GM18861 (cell line): ENCODE measurements around the gene PSMD13.

Experiments
- ATAC-seq: cut with Tn5 transposase; IDR thresholded peaks from one replicate; pipeline ENCODE4 v1.9.1; 2021; ENCODE audit not compliant: unreplicated experiment

Gene PSMD13

DNA sequence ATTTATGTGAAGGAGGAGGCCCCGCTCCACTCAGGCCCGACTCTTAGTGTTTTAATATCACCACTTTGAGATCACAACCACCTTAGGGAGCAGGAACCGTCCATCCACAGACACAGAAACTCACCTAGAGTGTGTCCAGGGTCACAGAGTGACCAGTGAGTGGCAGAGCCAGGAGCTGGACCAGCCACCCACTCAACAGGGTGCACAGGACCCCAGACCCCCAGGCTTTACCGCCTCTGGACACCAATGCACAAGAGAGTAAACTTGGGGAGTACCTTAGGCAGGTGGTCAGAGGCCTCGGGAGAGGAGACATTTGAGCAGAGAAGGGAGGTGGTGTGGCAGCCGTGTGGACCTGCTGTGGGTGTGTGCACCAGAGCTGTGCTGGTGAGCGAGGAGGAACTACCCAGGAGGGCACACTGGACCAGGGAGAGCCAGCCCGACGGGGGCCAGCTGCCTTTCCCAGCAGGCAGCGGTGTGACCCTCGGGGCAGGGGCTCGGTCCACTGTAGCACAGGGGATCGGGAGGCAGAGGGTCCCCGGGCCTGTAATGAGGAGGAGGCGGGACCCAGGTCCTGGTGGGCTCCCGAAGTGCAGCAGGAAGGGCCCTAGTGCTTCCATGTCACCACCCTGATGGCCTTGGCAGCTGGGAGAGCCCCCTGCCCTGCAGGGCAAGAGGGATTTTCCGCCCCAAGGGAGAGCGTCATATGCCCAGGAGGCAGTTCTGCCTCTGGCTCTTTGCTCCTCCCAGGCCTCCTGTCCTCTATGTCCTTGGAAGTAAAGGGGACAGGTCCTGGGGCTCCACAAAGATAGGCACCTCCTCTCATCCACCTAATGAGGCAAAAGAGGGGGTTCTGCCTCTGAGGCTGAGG lies 33.9 kb downstream of the PSMD13 start:
- no peak for ATAC-seq

GRCh38 chr11:271319-271715 lies 34.5 kb downstream of the PSMD13 start:
- ATAC-seq, result no peak

DNA sequence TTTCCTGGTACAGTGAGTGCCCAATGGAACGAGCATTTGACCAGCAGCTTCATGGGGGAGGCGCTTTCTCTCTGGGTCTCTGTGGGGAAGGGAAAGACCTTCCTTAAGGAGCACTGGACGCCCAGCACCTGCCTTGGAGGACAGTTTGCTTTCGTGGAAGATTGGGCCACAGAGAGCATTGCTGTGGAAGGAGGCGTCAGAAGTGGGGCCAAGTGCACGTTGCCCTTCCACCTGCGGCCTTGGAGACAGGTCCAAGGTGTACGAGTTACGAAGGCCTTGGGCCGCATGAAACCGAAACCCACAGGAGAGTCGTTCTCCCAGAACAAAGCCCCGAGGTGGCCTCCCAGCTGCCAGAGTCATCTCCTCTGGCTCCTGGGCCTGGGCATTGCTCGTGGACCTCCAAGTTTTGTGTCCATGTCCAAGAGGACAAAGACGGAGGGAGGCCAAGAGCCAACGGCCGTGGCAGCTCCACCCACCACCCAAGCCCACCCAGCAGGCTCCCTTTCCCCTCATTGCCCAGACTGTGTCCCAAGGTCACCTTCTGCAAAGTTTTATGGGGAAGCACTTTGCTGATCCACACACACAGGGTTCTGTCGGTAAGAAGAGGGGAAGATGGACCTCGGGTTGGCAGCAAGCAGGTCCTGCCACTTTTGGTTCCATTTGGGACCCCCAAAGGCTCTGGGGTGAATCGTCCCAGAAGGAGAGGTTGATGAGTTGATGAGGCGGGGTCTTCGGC lies 35.6 kb downstream of the PSMD13 start:
- no peak for ATAC-seq

DNA sequence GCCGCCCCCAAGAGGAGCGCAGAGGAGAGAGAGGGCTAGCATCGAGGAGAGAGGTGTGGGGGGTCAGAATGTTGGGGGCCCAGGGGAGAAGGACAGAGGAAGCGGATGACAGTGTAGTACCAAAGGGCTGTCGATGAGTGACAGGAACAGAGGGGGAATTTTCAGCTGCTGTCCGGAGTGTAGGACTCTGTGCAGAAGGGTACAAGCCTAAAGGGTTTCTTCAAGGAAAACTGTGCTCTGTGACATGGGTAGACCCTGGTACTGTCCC lies 36.1 kb downstream of the PSMD13 start:
- ATAC-seq, result no peak

GRCh38 chr11:276219-276618 lies 39.4 kb downstream of the PSMD13 start:
- ATAC-seq, result no peak

DNA sequence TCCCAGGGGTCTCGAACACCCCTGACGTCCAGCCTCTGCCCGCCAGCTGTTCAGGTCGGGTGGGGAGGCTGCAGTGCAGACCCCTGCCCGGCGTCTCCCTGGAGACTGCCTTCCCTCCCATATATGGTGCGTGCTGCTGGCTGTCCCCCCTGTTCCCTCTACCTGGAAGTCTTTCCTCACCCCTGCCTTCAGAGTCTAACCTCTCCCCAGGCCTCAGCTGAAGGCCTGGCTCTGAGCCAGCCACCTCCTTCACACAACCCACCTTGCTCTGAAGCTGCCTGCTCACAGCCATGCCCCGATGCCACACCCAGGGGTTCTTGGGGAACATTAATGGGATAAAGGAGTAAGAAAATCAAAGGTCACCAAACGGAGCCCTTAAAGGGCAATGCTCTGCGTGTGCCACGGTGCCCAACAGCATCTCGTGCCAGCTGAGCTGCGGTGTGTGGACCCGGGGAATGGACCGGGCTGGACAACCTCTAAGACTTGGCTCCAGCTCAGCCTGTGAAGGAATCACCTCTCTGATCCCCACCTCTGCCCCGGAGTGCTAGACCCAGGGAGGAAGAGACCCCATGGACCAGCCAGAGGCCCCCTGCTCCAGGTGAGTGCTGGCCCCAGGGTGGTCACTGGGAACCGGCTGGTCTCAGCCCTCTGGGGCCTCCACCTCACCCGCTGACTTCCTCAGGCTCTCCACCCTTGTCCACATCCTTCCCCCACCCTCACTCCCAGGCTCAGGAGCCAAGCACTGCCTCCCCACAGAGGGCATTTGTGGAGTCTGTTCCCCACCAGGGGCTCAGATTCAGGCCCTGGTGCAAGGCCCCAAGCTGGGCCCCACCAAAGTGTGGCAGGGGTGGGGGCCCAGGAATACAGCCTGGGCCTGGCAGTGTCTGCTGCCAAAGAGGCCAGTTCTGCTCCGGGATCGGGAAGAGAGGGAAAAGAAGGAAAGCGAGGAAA lies 41.5 kb downstream of the PSMD13 start, which contains the start of gene NLRP6:
Gene NLRP6 (plus strand): TSS at position 407 of the 951 bp plus-strand sequence. CDS start 163 bp downstream, at position 570.
- ATAC-seq, result no peak

DNA sequence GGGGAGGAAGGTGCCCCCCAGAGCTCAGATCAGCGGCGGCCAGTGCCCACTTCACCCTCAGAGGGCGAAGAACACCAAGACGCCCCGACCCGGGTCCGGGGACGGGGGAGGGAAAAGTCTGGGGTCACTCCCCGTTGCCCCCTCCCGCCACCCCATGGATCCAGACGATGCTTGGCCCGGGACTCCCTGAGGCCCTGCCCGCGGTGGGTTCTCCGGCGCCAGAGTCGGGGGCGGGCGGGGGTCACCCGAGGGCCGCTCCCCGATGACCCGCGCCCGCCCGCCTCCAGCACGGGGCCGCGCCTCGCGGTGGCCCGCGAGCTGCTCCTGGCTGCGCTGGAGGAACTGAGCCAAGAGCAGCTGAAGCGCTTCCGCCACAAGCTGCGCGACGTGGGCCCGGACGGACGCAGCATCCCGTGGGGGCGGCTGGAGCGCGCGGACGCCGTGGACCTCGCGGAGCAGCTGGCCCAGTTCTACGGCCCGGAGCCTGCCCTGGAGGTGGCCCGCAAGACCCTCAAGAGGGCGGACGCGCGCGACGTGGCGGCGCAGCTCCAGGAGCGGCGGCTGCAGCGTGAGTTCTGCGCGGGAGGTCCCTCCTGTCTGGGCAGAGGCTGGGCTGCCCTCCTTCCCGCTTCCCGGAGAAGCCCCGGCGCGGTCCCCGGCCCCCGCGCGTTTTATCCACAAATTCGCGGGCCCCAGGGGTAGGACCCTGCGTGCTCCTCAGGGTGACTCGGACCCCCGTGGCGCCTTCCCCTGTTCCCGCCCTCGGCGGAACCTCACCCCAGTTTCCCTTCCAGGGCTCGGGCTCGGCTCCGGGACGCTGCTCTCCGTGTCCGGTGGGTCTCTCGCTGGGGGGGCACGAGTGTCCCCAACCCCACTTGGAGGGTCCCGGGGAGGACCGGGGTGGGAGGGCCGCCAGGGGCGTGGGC lies 42.5 kb downstream of the PSMD13 start:
- no peak for ATAC-seq

DNA sequence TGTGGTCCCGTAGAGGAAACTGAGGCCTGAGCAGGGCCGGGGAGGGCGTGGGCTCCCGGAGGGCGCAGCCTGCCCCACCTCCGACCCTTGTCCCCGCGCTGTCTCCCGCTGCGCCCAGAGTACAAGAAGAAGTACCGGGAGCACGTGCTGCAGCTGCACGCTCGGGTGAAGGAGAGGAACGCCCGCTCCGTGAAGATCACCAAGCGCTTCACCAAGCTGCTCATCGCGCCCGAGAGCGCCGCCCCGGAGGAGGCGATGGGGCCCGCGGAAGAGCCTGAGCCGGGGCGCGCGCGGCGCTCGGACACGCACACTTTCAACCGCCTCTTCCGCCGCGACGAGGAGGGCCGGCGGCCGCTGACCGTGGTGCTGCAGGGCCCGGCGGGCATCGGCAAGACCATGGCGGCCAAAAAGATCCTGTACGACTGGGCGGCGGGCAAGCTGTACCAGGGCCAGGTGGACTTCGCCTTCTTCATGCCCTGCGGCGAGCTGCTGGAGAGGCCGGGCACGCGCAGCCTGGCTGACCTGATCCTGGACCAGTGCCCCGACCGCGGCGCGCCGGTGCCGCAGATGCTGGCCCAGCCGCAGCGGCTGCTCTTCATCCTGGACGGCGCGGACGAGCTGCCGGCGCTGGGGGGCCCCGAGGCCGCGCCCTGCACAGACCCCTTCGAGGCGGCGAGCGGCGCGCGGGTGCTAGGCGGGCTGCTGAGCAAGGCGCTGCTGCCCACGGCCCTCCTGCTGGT lies 43.4 kb downstream of the PSMD13 start:
- ATAC-seq, result no peak

DNA sequence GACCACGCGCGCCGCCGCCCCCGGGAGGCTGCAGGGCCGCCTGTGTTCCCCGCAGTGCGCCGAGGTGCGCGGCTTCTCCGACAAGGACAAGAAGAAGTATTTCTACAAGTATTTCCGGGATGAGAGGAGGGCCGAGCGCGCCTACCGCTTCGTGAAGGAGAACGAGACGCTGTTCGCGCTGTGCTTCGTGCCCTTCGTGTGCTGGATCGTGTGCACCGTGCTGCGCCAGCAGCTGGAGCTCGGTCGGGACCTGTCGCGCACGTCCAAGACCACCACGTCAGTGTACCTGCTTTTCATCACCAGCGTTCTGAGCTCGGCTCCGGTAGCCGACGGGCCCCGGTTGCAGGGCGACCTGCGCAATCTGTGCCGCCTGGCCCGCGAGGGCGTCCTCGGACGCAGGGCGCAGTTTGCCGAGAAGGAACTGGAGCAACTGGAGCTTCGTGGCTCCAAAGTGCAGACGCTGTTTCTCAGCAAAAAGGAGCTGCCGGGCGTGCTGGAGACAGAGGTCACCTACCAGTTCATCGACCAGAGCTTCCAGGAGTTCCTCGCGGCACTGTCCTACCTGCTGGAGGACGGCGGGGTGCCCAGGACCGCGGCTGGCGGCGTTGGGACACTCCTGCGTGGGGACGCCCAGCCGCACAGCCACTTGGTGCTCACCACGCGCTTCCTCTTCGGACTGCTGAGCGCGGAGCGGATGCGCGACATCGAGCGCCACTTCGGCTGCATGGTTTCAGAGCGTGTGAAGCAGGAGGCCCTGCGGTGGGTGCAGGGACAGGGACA lies 44.1 kb downstream of the PSMD13 start:
- no peak for ATAC-seq

- no peak for ATAC-seq
Measured at GRCh38 chr11:281486-282161, 44.8 kb downstream of the PSMD13 start.

DNA sequence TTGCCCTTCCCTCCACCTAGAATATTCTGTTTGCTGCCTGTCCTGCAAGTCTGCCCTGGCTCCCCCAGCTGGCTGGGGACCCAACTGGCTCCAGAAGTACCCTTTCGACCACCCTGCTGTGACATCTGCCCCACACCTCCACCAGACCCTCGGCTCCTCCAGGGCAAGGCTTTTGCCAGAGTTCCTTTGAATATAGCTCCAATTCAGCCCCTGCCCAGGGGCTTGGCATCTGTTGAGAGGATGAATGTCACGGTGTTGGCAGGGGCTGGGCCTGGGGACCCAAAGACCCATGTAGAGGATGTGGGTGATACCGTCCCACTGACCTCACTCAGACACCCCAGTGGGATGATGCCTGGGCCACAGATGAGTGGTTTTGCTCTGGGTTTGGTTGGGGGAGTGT lies 45.4 kb downstream of the PSMD13 start:
- ATAC-seq, result no peak

- no peak for ATAC-seq
Measured at GRCh38 chr11:282630-283360, 46.0 kb downstream of the PSMD13 start.

DNA sequence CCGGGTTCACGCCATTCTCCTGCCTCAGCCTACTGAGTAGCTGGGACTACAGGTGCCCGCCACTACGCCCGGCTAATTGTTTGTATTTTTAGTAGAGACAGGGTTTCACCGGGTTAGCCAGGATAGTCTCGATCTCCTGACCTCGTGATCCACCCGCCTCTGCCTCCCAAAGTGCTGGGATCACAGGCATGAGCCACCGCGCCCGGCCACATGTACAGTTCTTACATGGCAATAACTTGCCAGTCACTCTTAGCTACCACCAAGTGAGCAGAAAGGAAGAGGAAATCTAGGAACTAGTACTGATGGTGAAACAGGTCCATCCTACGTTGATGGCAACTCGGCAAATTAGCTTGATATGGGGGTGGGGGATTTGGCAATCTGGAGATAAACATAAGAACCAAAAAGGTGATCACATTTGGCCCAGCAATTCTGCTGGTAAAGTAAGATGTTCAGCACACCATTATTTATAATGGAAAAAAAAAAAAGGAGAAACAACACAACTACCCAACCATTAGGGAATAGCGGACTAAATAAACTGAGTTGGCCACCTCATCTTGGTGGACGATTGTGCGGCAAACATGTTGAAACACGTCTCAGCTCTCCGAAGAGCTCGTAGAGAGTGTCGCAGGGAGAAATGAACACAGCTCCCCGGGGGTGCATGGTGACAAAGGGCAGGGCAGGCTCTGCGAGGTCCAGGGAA lies 46.8 kb downstream of the PSMD13 start:
- no peak for ATAC-seq

- ATAC-seq, result no peak
Measured at GRCh38 chr11:284105-285020, 47.6 kb downstream of the PSMD13 start.

DNA sequence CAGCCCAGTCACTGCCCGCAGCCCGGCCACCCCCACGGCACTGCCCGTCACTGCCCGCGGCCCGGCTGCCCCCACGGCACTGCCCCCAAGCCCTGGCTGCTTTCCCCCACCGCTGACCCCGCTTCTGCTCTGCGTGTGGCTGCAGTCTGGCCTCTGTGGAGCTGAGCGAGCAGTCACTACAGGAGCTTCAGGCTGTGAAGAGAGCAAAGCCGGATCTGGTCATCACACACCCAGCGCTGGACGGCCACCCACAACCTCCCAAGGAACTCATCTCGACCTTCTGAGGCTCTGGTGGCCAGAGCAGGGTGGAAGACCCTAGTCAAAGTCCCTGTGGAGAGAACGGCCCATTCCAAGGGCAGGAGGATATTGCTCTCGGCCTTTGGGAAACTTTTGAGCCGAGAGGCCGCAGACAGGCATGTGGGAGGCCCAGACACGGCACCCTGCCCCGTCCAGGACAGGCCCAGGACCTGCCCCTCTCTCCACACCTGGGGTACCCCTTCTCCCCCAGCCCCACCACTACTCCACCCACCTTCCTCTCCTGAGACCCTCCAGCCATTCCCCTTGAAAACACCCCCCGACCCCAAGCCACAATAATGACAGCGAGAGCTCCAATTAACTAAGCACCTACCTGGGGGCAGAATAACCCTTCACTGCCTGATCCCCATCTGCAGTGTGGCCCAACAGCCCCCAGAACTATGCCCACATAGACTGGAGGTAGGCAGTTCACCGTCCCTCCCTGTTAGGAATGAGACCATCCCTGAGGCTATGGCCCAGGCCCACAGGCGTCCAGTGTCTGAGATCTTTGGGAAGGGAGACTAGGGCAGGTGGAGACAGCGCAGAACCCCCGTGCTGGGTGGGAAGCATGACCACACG lies 48.5 kb downstream of the PSMD13 start:
- ATAC-seq, result no peak
